Hepatocyte (in vitro differentiated cells): ENCODE measurements around the gene UBE2G1. TPM values are rescaled to one million over a fixed set of nuclear protein-coding genes. Genes with fewer than 3 reads are reported as not detected.
A peak's percentile ranks its signal among the peaks of the same experiment; 100 is the strongest.

Experiments used
- DNase-seq: peaks from one replicate; pipeline ENCODE4 v3.0.0-alpha.2; 2016; ENCODE audit warnings: low spot score
- H2AFZ ChIP-seq: fragments of 200-600 bp; sonication (generic); 2 replicates; pipeline ENCODE4 v1.6.0; 2016; ENCODE audit warnings: antibody characterized with exemption, mild to moderate bottlenecking
- H3K27ac ChIP-seq: fragments of 200-600 bp; sonication (generic); 2 replicates; pipeline ENCODE4 v1.5.1; 2016; ENCODE audit warnings: mild to moderate bottlenecking
- H3K27me3 ChIP-seq: fragments of 200-600 bp; sonication (generic); 2 replicates; pipeline ENCODE4 v1.6.1; 2016
- H3K36me3 ChIP-seq: fragments of 200-600 bp; sonication (generic); replicated peaks from 2 replicates; pipeline ENCODE4 v1.5.1; 2016; ENCODE audit warnings: low read depth; ENCODE audit not compliant: insufficient read depth
- H3K4me1 ChIP-seq: fragments of 200-600 bp; sonication (generic); 2 replicates; pipeline ENCODE4 v1.5.1; 2016; ENCODE audit warnings: mild to moderate bottlenecking, moderate library complexity; ENCODE audit not compliant: insufficient read depth
- H3K4me2 ChIP-seq: fragments of 200-600 bp; sonication (generic); 2 replicates; pipeline ENCODE4 v1.6.0; 2016
- H3K4me3 ChIP-seq: fragments of 200-600 bp; sonication (generic); 2 replicates; pipeline ENCODE4 v1.5.1; 2016; ENCODE audit warnings: mild to moderate bottlenecking
- H3K79me2 ChIP-seq: fragments of 200-600 bp; sonication (generic); 2 replicates; pipeline ENCODE4 v1.6.0; 2017; ENCODE audit warnings: mild to moderate bottlenecking
- H3K9me2 ChIP-seq: fragments of 200-600 bp; sonication (generic); replicated peaks from 2 replicates; pipeline ENCODE4 v1.6.0; 2017; ENCODE audit warnings: mild to moderate bottlenecking; ENCODE audit not compliant: insufficient read depth
- H3K9me3 ChIP-seq: fragments of 200-600 bp; sonication (generic); 2 replicates; pipeline ENCODE4 v1.5.1; 2016; ENCODE audit warnings: low read depth, mild to moderate bottlenecking
- H4K20me1 ChIP-seq: fragments of 200-600 bp; sonication (generic); 2 replicates; pipeline ENCODE4 v1.6.0; 2016; ENCODE audit warnings: mild to moderate bottlenecking; ENCODE audit not compliant: insufficient read depth, poor library complexity, severe bottlenecking
- CTCF ChIP-seq: fragments of 200-600 bp; sonication (generic); IDR thresholded peaks from 2 replicates; pipeline ENCODE4 v1.5.1; 2016; ENCODE audit warnings: antibody characterized with exemption, mild to moderate bottlenecking; ENCODE audit not compliant: poor library complexity
- EZH2 ChIP-seq: fragments of 200-600 bp; sonication (generic); IDR thresholded peaks from 2 replicates; pipeline ENCODE4 v1.6.1; 2016; ENCODE audit warnings: antibody characterized with exemption, mild to moderate bottlenecking, borderline replicate concordance
- EZH2phosphoT487 ChIP-seq: fragments of 200-600 bp; sonication (generic); IDR thresholded peaks from one replicate; pipeline ENCODE4 v1.6.1; 2018; ENCODE audit warnings: antibody characterized with exemption, mild to moderate bottlenecking, low read depth, moderate library complexity; ENCODE audit not compliant: unreplicated experiment, severe bottlenecking
- WGBS: methylation state at CpG from one replicate; pipeline ENCODE4 v1.1.6; 2016; ENCODE audit warnings: low lambda C conversion rate; ENCODE audit errors: missing lambda C conversion rate; 5-methylcytosine and 5-hydroxymethylcytosine counted together
- polyA plus RNA-seq: library from polyadenylated mRNA; unstranded; fragments of >200 nt; fragmentation: Nextera tagmentation; extraction: Ambion mirVana; gene quantifications from 2 replicates; pipeline ENCODE4 v1.2.1, GENCODE V29; 2016
- total RNA-seq: library from RNA; depleted of rRNA; stranded (reverse); fragments of >200 nt; gene quantifications from 2 replicates; pipeline ENCODE4 v1.2.3, GENCODE V29; 2014

UBE2G1 gene
- total and polyA plus RNA-seq, 2 experiments from 2014 or later: 65.1 to 78.8 TPM

- H4K20me1 ChIP-seq: peaks cover 71% of the 10 kb centered on the region
- TF ChIP-seq CTCF (no peak), EZH2phosphoT487 (no peak), EZH2 (no peak)
- H3K27ac ChIP-seq: peak overlapping the region; percentile 62
- 67% methylated on average over 9 of the region's 9 CpGs for WGBS
- H3K9me3 ChIP-seq: no peaks in the 10 kb centered on the region
- H3K27me3 ChIP-seq: no peaks in the 10 kb centered on the region
- peaks cover 17% of the 10 kb centered on the region for H3K4me1 ChIP-seq
- H2AFZ ChIP-seq: no peak overlapping the region
- H3K4me3 ChIP-seq: no peak overlapping the region
- no peak for DNase-seq
- no peaks in the 10 kb centered on the region for H3K9me2 ChIP-seq
- H3K36me3 ChIP-seq: no peaks in the 10 kb centered on the region
- H3K79me2 ChIP-seq: peaks cover 100% of the 10 kb centered on the region
- peak overlapping the region; percentile 56 for H3K4me2 ChIP-seq
Observed at GRCh38 chr17:4333041-4333440, 33.4 kb downstream of the UBE2G1 start.

GRCh38 chr17:4332296-4332970 lies 34.0 kb downstream of the UBE2G1 start:
- peaks cover 17% of the 10 kb centered on the region for H3K4me1 ChIP-seq
- peaks cover 67% of the 10 kb centered on the region for H4K20me1 ChIP-seq
- H3K79me2 ChIP-seq: peaks cover 100% of the 10 kb centered on the region
- TF ChIP-seq EZH2phosphoT487 (no peak), CTCF (no peak), EZH2 (no peak)
- H3K4me3 ChIP-seq: no peak overlapping the region
- H3K9me3 ChIP-seq: no peaks in the 10 kb centered on the region
- H2AFZ ChIP-seq: no peak overlapping the region
- peak; percentile 6 for DNase-seq
- peak overlapping the region; percentile 62 for H3K27ac ChIP-seq
- H3K36me3 ChIP-seq: no peaks in the 10 kb centered on the region
- H3K27me3 ChIP-seq: no peaks in the 10 kb centered on the region
- peak overlapping the region; percentile 56 for H3K4me2 ChIP-seq
- WGBS: 76% methylated on average over 6 of the region's 6 CpGs
- no peaks in the 10 kb centered on the region for H3K9me2 ChIP-seq

GRCh38 chr17:4331614-4332013 lies 34.9 kb downstream of the UBE2G1 start:
- Histone ChIP-seq H2AFZ (no peak overlapping the region), H4K20me1 (peaks cover 61% of the 10 kb centered on the region), H3K4me2 (peak overlapping the region; percentile 47), H3K27me3 (no peaks in the 10 kb centered on the region), H3K9me3 (no peaks in the 10 kb centered on the region), H3K9me2 (no peaks in the 10 kb centered on the region), H3K79me2 (peaks cover 100% of the 10 kb centered on the region), H3K4me3 (no peak overlapping the region), H3K27ac (peak overlapping the region; percentile 62), H3K4me1 (peaks cover 17% of the 10 kb centered on the region), H3K36me3 (no peaks in the 10 kb centered on the region)
- TF ChIP-seq EZH2 (no peak), CTCF (no peak), EZH2phosphoT487 (no peak)
- no peak for DNase-seq
- WGBS: 50% methylated on average over 7 of the region's 7 CpGs
